Measurements from ENCODE around the gene CD93. TPM values are rescaled to one million over a fixed set of nuclear protein-coding genes. Genes with fewer than 3 reads are reported as not detected.

Gene CD93
- polyA plus RNA-seq, 1 donor = 17.3 TPM

GRCh38 chr20:23071996-23072395, 14.1 kb downstream of the CD93 start:
- no peaks in the 10 kb centered on the region for H3K36me3 ChIP-seq (ENCODE audit: control insufficient read depth, insufficient read depth, low read length)
- H3K27me3 ChIP-seq (ENCODE audit: control insufficient read depth, insufficient read depth, low read length) = no peaks in the 10 kb centered on the region
- H3K27ac ChIP-seq (ENCODE audit: low read length) = no peak overlapping the region
- DNase-seq = no peak
- no peak overlapping the region for H3K4me3 ChIP-seq (ENCODE audit: low read length)
- no peaks in the 10 kb centered on the region for H3K9me3 ChIP-seq (ENCODE audit: control insufficient read depth, low read depth, low read length)
- H3K4me1 ChIP-seq (ENCODE audit: control insufficient read depth, insufficient read depth, low read length) = no peaks in the 10 kb centered on the region
- 64% methylated on average over 3 of the region's 4 CpGs for WGBS (ENCODE audit: insufficient coverage, low lambda C conversion rate)

GRCh38 chr20:23071398-23071797, 14.7 kb downstream of the CD93 start:
- no peaks in the 10 kb centered on the region for H3K27me3 ChIP-seq (ENCODE audit: control insufficient read depth, insufficient read depth, low read length)
- no peaks in the 10 kb centered on the region for H3K36me3 ChIP-seq (ENCODE audit: control insufficient read depth, insufficient read depth, low read length)
- H3K27ac ChIP-seq (ENCODE audit: low read length) = no peak overlapping the region
- 83% methylated on average over 2 of the region's 3 CpGs for WGBS (ENCODE audit: insufficient coverage, low lambda C conversion rate)
- no peak overlapping the region for H3K4me3 ChIP-seq (ENCODE audit: low read length)
- no peaks in the 10 kb centered on the region for H3K4me1 ChIP-seq (ENCODE audit: control insufficient read depth, insufficient read depth, low read length)
- no peaks in the 10 kb centered on the region for H3K9me3 ChIP-seq (ENCODE audit: control insufficient read depth, low read depth, low read length)
- DNase-seq = no peak

GRCh38 chr20:23069108-23069507, 17.0 kb downstream of the CD93 start:
- Histone ChIP-seq H3K27ac (ENCODE audit: low read length) (no peak overlapping the region), H3K9me3 (ENCODE audit: control insufficient read depth, low read depth, low read length) (no peaks in the 10 kb centered on the region), H3K4me1 (ENCODE audit: control insufficient read depth, insufficient read depth, low read length) (no peaks in the 10 kb centered on the region), H3K36me3 (ENCODE audit: control insufficient read depth, insufficient read depth, low read length) (no peaks in the 10 kb centered on the region), H3K27me3 (ENCODE audit: control insufficient read depth, insufficient read depth, low read length) (no peaks in the 10 kb centered on the region), H3K4me3 (ENCODE audit: low read length) (no peak overlapping the region)
- no peak for DNase-seq
- 83% methylated on average over 1 of the region's 2 CpGs for WGBS (ENCODE audit: insufficient coverage, low lambda C conversion rate)

- H3K27me3 ChIP-seq (ENCODE audit: control insufficient read depth, insufficient read depth, low read length) = no peaks in the 10 kb centered on the region
- no peak for DNase-seq
- no peaks in the 10 kb centered on the region for H3K4me1 ChIP-seq (ENCODE audit: control insufficient read depth, insufficient read depth, low read length)
- no peak overlapping the region for H3K4me3 ChIP-seq (ENCODE audit: low read length)
- H3K36me3 ChIP-seq (ENCODE audit: control insufficient read depth, insufficient read depth, low read length) = no peaks in the 10 kb centered on the region
- no peaks in the 10 kb centered on the region for H3K9me3 ChIP-seq (ENCODE audit: control insufficient read depth, low read depth, low read length)
- no peak overlapping the region for H3K27ac ChIP-seq (ENCODE audit: low read length)
- WGBS (ENCODE audit: insufficient coverage, low lambda C conversion rate) = no CpG with 5 or more reads among the region's 1 CpG
These were observed 17.8 kb downstream of the CD93 start for GRCh38 chr20:23068283-23068682.

GRCh38 chr20:23066772-23067171, 19.4 kb downstream of the CD93 start:
- Histone ChIP-seq H3K36me3 (ENCODE audit: control insufficient read depth, insufficient read depth, low read length) (no peaks in the 10 kb centered on the region), H3K4me3 (ENCODE audit: low read length) (no peak overlapping the region), H3K27me3 (ENCODE audit: control insufficient read depth, insufficient read depth, low read length) (no peaks in the 10 kb centered on the region), H3K27ac (ENCODE audit: low read length) (no peak overlapping the region), H3K4me1 (ENCODE audit: control insufficient read depth, insufficient read depth, low read length) (peaks cover 3% of the 10 kb centered on the region), H3K9me3 (ENCODE audit: control insufficient read depth, low read depth, low read length) (no peaks in the 10 kb centered on the region)
- 86% methylated on average over 1 of the region's 3 CpGs for WGBS (ENCODE audit: insufficient coverage, low lambda C conversion rate)
- DNase-seq = no peak

DNA sequence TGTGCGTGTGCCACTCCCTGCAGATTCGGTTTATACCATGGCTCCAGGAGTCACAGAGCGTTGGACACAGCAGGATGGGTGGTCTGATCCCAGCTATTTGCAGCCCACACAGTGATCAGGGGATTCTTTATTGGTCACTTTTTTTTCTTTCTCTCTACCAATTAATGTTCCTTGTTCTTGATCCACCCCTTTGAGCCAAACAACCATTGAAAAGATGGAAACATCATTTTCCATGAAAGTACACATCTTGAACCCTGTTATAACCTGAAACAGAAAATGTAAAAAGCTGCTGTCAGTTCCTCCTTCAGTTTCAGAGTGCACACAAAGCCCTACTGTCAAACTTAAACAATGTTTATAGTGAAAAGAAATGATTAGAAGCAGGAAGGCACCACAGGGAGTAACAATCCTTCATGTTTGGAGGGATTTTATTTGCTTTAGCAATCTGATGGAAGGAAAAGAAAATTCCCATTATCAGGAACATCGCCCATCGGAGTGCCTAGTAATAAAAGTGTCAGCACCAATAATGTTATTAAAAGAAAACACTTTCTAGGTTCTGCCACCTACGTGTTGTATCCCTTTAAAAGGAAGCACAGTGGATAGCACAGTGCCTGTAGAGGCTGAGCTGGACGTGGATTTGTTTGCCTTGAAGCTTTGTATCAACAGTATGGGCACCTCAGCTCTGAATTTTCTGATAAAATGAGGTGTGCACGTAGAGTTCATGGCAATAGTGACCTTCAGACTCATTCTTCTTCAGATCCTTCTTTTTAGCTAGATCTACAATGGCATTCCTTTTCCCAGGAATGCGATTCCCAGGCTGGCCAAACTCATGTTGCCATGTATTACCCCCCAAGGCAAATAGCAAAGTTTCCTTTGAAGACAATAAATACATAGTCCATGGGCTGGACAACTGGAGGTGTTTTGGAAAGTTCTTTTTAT, 20.6 kb downstream of the CD93 start:
- H3K36me3 ChIP-seq (ENCODE audit: control insufficient read depth, insufficient read depth, low read length) = no peaks in the 10 kb centered on the region
- peaks cover 3% of the 10 kb centered on the region for H3K4me1 ChIP-seq (ENCODE audit: control insufficient read depth, insufficient read depth, low read length)
- H3K27me3 ChIP-seq (ENCODE audit: control insufficient read depth, insufficient read depth, low read length) = no peaks in the 10 kb centered on the region
- H3K27ac ChIP-seq (ENCODE audit: low read length) = no peak overlapping the region
- no peak overlapping the region for H3K4me3 ChIP-seq (ENCODE audit: low read length)
- DNase-seq = no peak
- H3K9me3 ChIP-seq (ENCODE audit: control insufficient read depth, low read depth, low read length) = no peaks in the 10 kb centered on the region
- 0% methylated on average over 1 of the region's 9 CpGs for WGBS (ENCODE audit: insufficient coverage, low lambda C conversion rate)

- no peak for DNase-seq
- no peak overlapping the region for H3K4me3 ChIP-seq (ENCODE audit: low read length)
- no peaks in the 10 kb centered on the region for H3K36me3 ChIP-seq (ENCODE audit: control insufficient read depth, insufficient read depth, low read length)
- H3K4me1 ChIP-seq (ENCODE audit: control insufficient read depth, insufficient read depth, low read length) = peaks cover 3% of the 10 kb centered on the region
- H3K9me3 ChIP-seq (ENCODE audit: control insufficient read depth, low read depth, low read length) = no peaks in the 10 kb centered on the region
- WGBS (ENCODE audit: insufficient coverage, low lambda C conversion rate) = 100% methylated on average over 1 of the region's 2 CpGs
- no peak overlapping the region for H3K27ac ChIP-seq (ENCODE audit: low read length)
- no peaks in the 10 kb centered on the region for H3K27me3 ChIP-seq (ENCODE audit: control insufficient read depth, insufficient read depth, low read length)
These were observed 22.5 kb downstream of the CD93 start for GRCh38 chr20:23063581-23063980.

- Histone ChIP-seq H3K36me3 (ENCODE audit: control insufficient read depth, insufficient read depth, low read length) (no peaks in the 10 kb centered on the region), H3K27ac (ENCODE audit: low read length) (no peak overlapping the region), H3K4me3 (ENCODE audit: low read length) (no peak overlapping the region), H3K4me1 (ENCODE audit: control insufficient read depth, insufficient read depth, low read length) (peaks cover 3% of the 10 kb centered on the region), H3K27me3 (ENCODE audit: control insufficient read depth, insufficient read depth, low read length) (no peaks in the 10 kb centered on the region), H3K9me3 (ENCODE audit: control insufficient read depth, low read depth, low read length) (no peaks in the 10 kb centered on the region)
- WGBS (ENCODE audit: insufficient coverage, low lambda C conversion rate) = 67% methylated on average over 1 of the region's 3 CpGs
- DNase-seq = no peak
These were observed 23.0 kb downstream of the CD93 start for GRCh38 chr20:23063168-23063567.

DNA sequence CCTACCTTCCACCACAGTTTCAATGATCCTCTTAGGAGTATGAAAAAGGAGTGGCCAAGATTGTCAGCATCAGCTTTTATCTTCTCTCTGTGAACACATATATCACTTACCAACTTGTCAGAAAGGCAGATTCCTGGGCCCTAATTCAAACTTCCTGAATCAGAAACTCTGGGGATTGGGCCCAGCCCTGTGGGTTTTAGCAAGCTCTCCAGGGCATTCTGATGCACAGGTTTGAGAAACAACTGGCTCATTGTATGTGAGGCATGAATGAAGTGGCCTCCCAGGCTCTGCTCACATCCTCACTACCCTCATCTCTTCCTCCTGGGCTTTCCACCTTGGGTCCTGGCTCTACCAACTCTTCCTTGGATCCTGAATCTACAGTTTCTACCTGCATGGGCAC, 23.5 kb downstream of the CD93 start:
- H3K9me3 ChIP-seq (ENCODE audit: control insufficient read depth, low read depth, low read length) = no peaks in the 10 kb centered on the region
- H3K4me3 ChIP-seq (ENCODE audit: low read length) = no peak overlapping the region
- no peaks in the 10 kb centered on the region for H3K27me3 ChIP-seq (ENCODE audit: control insufficient read depth, insufficient read depth, low read length)
- H3K36me3 ChIP-seq (ENCODE audit: control insufficient read depth, insufficient read depth, low read length) = no peaks in the 10 kb centered on the region
- H3K27ac ChIP-seq (ENCODE audit: low read length) = no peak overlapping the region
- peaks cover 3% of the 10 kb centered on the region for H3K4me1 ChIP-seq (ENCODE audit: control insufficient read depth, insufficient read depth, low read length)
- no peak for DNase-seq

- Histone ChIP-seq H3K9me3 (ENCODE audit: control insufficient read depth, low read depth, low read length) (no peaks in the 10 kb centered on the region), H3K27ac (ENCODE audit: low read length) (no peak overlapping the region), H3K27me3 (ENCODE audit: control insufficient read depth, insufficient read depth, low read length) (no peaks in the 10 kb centered on the region), H3K4me1 (ENCODE audit: control insufficient read depth, insufficient read depth, low read length) (peaks cover 3% of the 10 kb centered on the region), H3K4me3 (ENCODE audit: low read length) (no peak overlapping the region), H3K36me3 (ENCODE audit: control insufficient read depth, insufficient read depth, low read length) (no peaks in the 10 kb centered on the region)
- peak in 1 of 2 donors; percentile 38 for DNase-seq
- 100% methylated on average over 1 of the region's 8 CpGs for WGBS (ENCODE audit: insufficient coverage, low lambda C conversion rate)
These were observed 24.2 kb downstream of the CD93 start for GRCh38 chr20:23061734-23062561.

All from large intestine (tissue), 3 donors.